Peyer's patch (tissue), 4 donors: ENCODE data around the gene KCNQ1. TPM values are rescaled to one million over a fixed set of nuclear protein-coding genes. Genes with fewer than 3 reads are reported as not detected.

ENCODE experiments used
- DNase-seq, 3 donors: peaks; one replicate each; pipeline ENCODE4 v3.0.0-alpha.2; 2017 to 2019
- H3K27ac ChIP-seq, 4 donors: fragments of 200-600 bp; sonication (generic); one replicate each; pipeline ENCODE4 v1.5.1; 2016 to 2019
- H3K27me3 ChIP-seq, 2 donors: fragments of 200-600 bp; sonication (generic); one replicate each; pipeline ENCODE4 v1.5.1; 2019
- H3K36me3 ChIP-seq, 3 donors: fragments of 200-600 bp; sonication (generic); one replicate each; pipeline ENCODE4 v1.5.1; 2016 to 2019
- H3K4me1 ChIP-seq, 4 donors: fragments of 200-600 bp; sonication (generic); one replicate each; pipeline ENCODE4 v1.5.1; 2016 to 2019
- H3K4me3 ChIP-seq, 4 donors: fragments of 200-600 bp; sonication (generic); 1 replicate in 3 of 4; 2 replicates in 1 of 4; pipeline ENCODE4 v1.5.1; 2016 to 2019; ENCODE audit warnings: mild to moderate bottlenecking in 1 of 4
- H3K9me3 ChIP-seq, 4 donors: fragments of 200-600 bp; sonication (generic); one replicate each; pipeline ENCODE4 v1.5.1; 2016 to 2019; ENCODE audit warnings: mild to moderate bottlenecking in 1 of 4
- POLR2A ChIP-seq, 2 donors: fragments of 450-650 bp; IDR thresholded peaks; one replicate each; pipeline ENCODE4 v1.5.1; 2017; ENCODE audit warnings: antibody characterized with exemption in 2 of 2, mild to moderate bottlenecking in 2 of 2, moderate library complexity in 2 of 2
- total RNA-seq, 4 donors: library from RNA; depleted of rRNA; stranded (reverse); fragments of >200 nt; gene quantifications; one replicate each; pipeline ENCODE4 v1.1.0, GENCODE V29; 2016
- TF ChIP-seq, protein P1 (sequence below), 6 experiments: fragments of 450-650 bp in 4 of 6; fragments of 200-600 bp in 2 of 6; sonication (generic) in 1 of 6; IDR thresholded peaks; one replicate each; pipeline ENCODE4 v1.5.1; 2017 to 2019; ENCODE audit warnings: antibody characterized with exemption in 6 of 6, mild to moderate bottlenecking in 3 of 6, moderate library complexity in 1 of 6

Gene KCNQ1
- total RNA-seq, 4 donors from 2014 or later, result 50.6 to 66.4 (median 54.2) TPM

DNA sequence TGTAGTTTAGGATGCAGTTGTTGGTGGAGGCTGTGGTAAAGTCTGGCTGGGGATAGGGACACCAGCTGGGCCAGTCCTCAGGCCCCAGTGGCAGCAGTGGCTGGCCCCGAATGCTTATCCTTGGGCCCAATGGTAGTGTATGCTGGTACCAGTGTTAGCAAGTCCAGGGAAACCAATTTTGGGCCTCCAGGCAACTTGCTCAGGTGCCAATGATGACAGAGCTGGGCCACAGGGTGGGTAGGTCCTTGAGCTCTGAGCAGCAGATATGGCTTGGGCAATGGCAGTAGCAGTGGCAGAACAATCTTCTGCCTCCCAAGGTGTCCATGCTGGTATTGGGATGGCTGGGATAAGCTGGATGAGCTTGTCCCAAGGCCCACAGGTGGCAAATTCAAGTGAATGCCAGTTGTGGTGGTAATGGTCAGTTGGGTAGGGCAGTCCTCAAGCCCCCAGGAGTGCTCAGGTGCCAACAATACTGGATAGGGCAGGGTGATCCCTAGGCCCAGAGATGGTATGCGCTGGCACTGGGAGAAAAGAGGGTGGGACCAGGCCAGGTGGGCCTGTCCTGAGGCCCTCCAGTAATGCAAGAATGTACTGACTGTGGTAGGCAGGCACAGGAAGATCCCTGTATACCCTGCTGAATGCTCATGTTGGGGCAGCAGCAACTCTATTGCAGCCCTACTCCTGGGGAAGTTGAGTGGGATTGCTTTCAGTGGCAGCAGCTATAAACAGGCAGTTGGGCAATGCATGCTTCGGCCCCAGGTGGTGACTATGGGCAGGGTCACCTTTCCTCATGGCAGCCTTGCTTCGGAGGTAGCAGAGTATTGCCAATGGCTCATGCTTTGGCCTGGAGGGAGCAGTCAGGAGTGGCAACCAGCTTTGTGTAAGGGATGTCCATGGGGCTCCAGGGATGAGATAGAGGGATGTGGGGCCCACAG lies 200.3 kb downstream of the KCNQ1 start:
- no peak overlapping the region for H3K27ac ChIP-seq
- TF ChIP-seq, protein P1, sequence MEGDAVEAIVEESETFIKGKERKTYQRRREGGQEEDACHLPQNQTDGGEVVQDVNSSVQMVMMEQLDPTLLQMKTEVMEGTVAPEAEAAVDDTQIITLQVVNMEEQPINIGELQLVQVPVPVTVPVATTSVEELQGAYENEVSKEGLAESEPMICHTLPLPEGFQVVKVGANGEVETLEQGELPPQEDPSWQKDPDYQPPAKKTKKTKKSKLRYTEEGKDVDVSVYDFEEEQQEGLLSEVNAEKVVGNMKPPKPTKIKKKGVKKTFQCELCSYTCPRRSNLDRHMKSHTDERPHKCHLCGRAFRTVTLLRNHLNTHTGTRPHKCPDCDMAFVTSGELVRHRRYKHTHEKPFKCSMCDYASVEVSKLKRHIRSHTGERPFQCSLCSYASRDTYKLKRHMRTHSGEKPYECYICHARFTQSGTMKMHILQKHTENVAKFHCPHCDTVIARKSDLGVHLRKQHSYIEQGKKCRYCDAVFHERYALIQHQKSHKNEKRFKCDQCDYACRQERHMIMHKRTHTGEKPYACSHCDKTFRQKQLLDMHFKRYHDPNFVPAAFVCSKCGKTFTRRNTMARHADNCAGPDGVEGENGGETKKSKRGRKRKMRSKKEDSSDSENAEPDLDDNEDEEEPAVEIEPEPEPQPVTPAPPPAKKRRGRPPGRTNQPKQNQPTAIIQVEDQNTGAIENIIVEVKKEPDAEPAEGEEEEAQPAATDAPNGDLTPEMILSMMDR (IDR thresholded peaks at IDR 0.05), result no peak
- TF ChIP-seq POLR2A (IDR thresholded peaks at IDR 0.05), result no peak
- H3K36me3 ChIP-seq, result no peaks in the 10 kb centered on the region
- no peak overlapping the region for H3K4me3 ChIP-seq
- H3K9me3 ChIP-seq, result peaks cover 0 to 59% (median 3%) of the 10 kb centered on the region in 4 donors
- H3K27me3 ChIP-seq, result no peaks in the 10 kb centered on the region
- DNase-seq, result no peak
- no peaks in the 10 kb centered on the region for H3K4me1 ChIP-seq

DNA sequence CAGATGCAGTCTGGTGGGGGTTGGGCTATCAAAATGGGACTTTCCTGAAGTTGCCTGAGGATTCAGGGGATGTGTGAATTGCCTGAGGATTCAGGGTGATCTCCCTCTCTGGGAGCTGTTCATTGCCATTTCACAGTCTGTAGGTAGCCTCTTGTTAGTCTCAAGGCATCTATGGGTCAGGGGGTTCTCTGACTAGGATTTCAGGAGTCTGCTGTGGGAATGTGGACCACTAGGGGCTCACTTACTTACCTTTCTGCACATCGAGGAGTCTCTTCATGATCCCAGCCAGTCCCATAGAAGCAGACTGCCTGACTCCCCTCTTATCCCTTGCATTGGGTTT lies 200.9 kb downstream of the KCNQ1 start:
- DNase-seq, result no peak
- Histone ChIP-seq H3K27ac (no peak overlapping the region), H3K9me3 (peaks cover 0 to 61% (median 8%) of the 10 kb centered on the region in 4 donors), H3K27me3 (no peaks in the 10 kb centered on the region), H3K4me1 (no peaks in the 10 kb centered on the region), H3K4me3 (no peak overlapping the region), H3K36me3 (no peaks in the 10 kb centered on the region)
- no peak for TF ChIP-seq POLR2A (IDR thresholded peaks at IDR 0.05)
- TF ChIP-seq, protein P1 (IDR thresholded peaks at IDR 0.05), result no peak

DNA sequence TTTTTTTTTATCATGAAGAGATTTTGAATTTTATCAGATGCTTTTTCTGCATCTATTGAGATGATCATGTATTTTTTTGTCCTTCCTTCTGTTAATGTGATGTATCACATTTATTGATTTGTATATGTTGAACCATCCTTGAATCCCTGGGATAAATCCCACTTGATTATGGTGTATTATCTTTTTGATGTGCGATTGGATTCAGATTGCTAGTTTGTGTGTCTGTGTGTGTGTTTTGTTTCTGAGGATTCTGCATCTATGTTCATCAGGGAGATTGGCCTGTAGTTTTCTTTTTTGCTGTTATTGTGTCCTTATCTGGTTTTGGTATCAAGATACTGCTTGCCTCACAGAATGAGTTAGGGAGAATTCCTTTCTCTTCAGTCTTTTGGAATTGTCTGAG lies 202.4 kb downstream of the KCNQ1 start:
- no peaks in the 10 kb centered on the region for H3K36me3 ChIP-seq
- no peaks in the 10 kb centered on the region for H3K27me3 ChIP-seq
- no peak overlapping the region for H3K4me3 ChIP-seq
- no peaks in the 10 kb centered on the region for H3K4me1 ChIP-seq
- DNase-seq, result no peak
- TF ChIP-seq, protein P1 (IDR thresholded peaks at IDR 0.05), result no peak
- no peak for TF ChIP-seq POLR2A (IDR thresholded peaks at IDR 0.05)
- H3K9me3 ChIP-seq, result peaks cover 0 to 59% (median 10%) of the 10 kb centered on the region in 4 donors
- H3K27ac ChIP-seq, result no peak overlapping the region

DNA sequence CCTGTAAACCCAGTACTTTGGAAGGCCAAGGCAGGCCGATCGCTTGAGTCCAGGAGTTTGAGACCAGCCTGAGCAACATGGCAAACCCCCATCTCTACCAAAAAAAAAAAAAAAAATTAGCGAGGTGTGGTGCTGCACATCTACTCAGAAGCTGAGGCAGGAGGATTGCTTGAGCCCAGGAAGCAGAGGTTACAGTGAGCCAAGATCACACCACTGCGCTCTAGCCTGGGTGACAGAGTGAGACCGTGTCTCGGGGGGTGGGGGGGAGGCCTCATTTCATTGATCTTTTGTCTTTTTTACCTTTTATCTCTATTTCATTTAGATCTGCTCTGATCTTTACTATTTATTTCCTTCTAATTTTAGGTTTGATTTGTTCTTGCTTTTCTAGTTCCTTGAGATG lies 203.1 kb downstream of the KCNQ1 start:
- H3K4me1 ChIP-seq, result no peaks in the 10 kb centered on the region
- no peaks in the 10 kb centered on the region for H3K27me3 ChIP-seq
- no peak overlapping the region for H3K27ac ChIP-seq
- H3K4me3 ChIP-seq, result no peak overlapping the region
- DNase-seq, result no peak
- H3K9me3 ChIP-seq, result peaks cover 0 to 57% (median 10%) of the 10 kb centered on the region in 4 donors
- TF ChIP-seq, protein P1 (IDR thresholded peaks at IDR 0.05), result no peak
- no peak for TF ChIP-seq POLR2A (IDR thresholded peaks at IDR 0.05)
- H3K36me3 ChIP-seq, result no peaks in the 10 kb centered on the region

DNA sequence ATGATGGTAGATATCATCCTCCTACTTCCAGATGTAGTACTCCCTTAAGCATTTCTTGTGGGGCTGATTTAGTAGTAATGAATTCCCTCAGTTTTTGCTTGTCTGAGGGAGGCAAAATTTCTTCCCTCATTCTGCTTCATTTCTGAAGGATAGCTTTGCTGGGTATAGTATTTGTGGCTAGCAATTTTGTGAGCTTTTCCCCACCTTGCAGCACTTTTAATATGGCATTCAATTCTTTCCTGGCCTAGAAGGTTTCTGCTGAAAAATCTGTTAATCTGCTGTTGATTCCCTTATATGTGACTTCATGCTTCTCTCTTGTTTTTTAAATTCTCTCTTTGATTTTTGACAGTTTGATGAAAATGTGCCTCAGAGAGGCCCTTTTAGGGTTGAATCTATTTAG lies 204.6 kb downstream of the KCNQ1 start:
- peaks cover 0 to 50% (median 10%) of the 10 kb centered on the region in 4 donors for H3K9me3 ChIP-seq
- TF ChIP-seq, protein P1 (IDR thresholded peaks at IDR 0.05), result no peak
- TF ChIP-seq POLR2A (IDR thresholded peaks at IDR 0.05), result no peak
- no peaks in the 10 kb centered on the region for H3K27me3 ChIP-seq
- no peak overlapping the region for H3K4me3 ChIP-seq
- no peaks in the 10 kb centered on the region for H3K4me1 ChIP-seq
- no peak for DNase-seq
- H3K27ac ChIP-seq, result no peak overlapping the region
- no peaks in the 10 kb centered on the region for H3K36me3 ChIP-seq
